IPS-NIHi7 (cell line): ENCODE measurements around the gene OR2A7.
A peak's percentile ranks its signal among the peaks of the same experiment; 100 is the strongest.
"Not testable (repeated sequence)": the region's sequence is repeated elsewhere in the genome, so short reads cannot be mapped to it uniquely, and the experiment has no call there.

Source experiments
- DNase-seq: peaks from one replicate; pipeline ENCODE4 v3.0.0; 2012; ENCODE audit warnings: mixed read lengths; ENCODE audit errors: extremely low spot score

The OR2A7 gene, protein sequence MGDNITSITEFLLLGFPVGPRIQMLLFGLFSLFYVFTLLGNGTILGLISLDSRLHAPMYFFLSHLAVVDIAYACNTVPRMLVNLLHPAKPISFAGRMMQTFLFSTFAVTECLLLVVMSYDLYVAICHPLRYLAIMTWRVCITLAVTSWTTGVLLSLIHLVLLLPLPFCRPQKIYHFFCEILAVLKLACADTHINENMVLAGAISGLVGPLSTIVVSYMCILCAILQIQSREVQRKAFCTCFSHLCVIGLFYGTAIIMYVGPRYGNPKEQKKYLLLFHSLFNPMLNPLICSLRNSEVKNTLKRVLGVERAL

DNA sequence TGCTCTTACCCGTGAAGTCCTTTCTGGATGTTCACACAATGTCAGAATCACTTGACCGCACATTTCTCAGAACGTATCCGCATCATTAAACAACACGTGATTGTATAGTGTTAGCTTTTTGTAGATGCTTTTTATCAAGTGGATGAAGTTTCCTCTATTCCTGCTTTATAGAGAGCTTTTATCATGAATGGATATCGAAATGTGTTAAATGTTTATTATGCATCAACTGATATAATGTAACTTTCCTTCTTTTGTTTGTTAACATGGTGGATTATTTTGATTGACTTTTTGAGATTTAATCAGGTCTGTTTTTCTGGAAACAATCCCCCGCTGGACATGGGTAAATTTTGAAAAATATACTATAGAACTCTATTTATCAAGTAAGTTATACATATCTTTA lies at the start of gene OR2A7:
Gene OR2A7 (minus strand): TSS at position 101 of the 400 bp plus-strand sequence. CDS start 5,164 bp downstream, outside the sequence.
- not testable (repeated sequence) for DNase-seq

DNA sequence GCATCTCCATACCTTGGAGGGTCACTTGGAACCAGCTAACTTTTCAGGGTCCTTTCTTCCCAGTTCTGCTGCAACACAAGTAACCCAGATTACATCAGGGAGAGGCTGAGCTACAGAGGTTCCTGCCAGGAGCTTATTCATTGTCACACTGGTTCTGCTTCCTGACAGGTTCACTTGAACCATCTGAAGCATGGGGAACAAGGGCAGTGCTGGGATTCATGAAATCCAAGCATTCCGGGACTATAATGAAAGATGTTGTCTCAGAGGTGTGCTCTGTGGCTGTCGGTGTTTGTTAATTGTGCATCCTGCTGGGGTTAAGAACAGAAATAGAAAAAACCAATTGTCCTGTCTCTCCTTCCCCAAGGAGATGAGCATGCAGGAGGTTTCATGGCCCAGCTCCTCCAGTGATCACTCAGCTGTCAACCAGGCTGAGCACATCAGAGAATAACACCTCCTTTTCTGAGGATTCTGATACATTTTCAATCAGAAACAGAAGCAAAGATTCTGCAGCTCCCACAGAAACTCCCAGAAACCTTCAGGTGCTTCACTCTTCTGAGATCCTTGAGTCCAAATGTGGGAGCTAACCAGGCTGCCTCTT lies 47.4 kb upstream of the OR2A7 start, which contains the start of gene OR2A1:
Gene OR2A1 (plus strand): TSS at position 548 of the 598 bp plus-strand sequence. CDS start 5,706 bp downstream, outside the sequence.
- not testable (repeated sequence) for DNase-seq

DNA sequence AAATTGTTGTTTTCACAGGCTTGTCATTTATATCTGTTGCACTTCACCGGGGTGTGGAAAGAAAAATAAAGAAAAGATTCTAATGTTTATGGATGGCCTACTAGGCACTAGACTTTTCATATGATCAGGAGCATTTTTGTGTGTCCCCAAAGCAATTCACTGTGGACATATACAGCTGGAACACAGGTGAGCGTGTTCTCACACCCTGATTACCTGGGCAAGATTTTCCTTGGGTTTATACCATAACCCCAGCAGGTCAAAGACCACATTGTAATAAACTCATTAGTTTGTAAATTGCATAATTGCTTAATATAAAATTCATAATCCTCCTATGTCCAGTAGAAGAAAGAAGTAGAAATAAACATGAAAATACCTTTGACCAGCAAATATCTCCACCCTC lies 46.6 kb upstream of the OR2A7 start:
- DNase-seq, result not testable (repeated sequence)

DNA sequence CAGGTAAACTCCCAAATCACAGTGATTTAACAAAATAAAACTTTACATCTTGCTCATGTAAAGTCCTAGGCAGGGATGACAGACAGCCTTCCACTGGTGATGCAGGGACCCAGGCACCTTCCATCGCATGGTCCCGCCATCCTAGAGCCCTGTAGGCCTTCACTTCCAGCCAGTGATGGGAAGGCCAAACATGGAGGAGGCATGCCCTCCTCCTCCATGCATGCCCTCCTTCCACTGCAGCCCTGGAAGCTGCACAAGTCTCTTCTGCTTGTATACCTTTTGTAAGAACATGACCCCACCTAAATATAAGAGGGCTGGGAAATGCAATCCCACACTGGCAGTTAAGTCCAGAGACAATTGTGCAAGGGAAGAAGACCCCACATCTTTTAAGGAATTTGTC lies 45.1 kb upstream of the OR2A7 start:
- DNase-seq, result not testable (repeated sequence)

DNA sequence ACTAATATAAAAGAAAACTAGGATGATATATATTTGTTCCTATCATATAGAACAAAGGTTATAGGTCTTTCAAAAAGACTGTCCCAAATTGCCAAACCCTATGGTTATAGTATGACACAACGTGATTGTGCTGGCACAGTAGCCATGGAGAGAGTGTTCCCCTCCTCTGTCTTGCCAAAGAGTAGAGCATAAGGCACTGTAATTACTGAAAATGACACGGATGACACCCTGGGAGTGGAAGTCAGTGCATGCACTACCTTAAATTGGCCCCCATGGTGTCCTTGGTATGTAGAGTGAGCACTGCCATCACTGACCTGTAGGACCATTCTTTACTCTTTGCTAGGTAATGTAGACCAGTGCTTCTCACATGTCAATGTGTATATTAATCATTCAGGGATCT lies 40.6 kb upstream of the OR2A7 start:
- DNase-seq, result not testable (repeated sequence)

DNA sequence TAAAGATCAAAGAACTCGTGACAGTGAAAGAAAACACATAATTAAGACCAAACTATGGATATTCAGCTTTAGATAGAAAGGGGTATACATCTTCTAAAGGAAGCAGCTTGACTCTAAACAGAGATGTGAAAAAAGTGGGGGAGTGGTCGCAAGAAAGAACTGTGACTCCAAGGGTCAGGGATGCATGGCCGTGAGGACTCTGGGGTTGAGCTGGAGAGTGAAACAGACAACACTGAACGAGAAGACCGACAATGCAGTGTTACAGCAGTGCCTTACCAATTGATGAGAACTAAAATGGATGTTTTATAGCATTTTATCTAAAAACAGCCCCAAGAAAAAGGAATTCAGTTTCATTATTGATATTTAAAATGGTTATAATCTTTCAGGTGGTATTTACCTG lies 39.0 kb upstream of the OR2A7 start:
- not testable (repeated sequence) for DNase-seq

DNA sequence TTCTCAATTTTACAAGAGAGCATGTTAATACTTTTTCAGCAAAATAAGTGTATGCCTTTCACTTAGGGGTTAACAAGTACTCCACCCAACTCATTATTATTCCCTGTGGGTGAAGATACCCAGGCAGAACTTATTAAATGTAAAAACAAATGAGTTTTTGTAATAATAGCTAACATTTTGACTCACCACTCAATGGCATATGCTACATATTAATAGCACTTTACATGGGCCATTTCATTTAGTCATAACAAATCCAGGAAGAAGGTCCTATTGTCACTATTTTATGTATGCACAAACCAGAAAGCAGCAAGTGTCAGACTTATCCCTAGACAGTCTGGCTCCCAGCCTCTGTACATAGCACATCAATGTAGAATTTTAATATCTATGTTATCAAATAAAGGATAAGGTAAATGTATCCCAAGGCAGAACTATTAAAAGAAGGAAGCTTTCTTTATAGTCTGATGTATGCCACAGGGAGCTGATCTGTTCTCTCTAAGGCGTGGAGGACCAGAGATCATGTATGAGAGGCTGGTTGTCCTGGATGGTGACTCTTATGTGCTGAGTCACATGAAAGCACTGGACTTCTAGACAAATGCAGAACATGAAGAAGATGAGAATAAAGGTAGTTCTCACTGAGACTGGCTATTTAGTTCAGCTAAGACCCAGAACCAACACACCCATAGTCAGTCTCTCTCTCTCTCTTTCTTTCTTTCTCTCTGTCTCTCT lies 38.1 kb upstream of the OR2A7 start:
- DNase-seq, result not testable (repeated sequence)

DNA sequence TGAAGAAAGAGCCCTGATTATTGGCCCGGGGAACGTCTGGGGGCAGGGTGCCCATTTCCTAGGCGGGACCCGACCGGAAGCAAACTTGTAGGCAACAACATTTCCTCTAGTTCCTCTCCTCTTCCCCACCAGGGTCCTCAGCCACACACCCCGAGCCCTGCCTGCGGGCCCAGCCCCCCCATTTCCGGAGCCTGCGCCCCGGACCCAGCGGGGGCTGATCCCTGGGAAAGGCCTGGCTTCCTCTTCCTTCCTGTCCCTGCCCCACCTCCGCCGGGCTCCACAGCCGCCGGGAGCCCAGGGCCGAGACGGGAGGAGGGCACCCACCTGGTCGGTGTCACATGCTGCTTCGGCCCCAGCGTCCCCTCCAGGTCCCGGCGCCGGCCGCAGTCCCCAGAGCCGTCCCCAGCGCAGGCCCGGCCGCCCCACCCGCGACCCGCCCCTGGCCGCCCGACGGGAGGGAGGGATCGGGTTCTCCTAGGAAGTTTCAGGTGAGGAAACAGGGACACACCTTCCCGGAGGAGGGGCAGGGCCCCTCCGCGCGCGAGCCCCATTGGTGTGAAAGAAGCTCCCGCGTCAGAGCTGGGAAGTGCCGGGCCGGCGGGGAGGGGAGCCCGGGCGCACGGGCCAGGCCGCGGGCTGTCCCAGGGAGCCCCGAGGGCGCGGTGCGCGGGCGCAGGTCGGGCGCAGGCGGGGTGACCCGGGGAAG lies 29.4 kb upstream of the OR2A7 start:
- not testable (repeated sequence) for DNase-seq

DNA sequence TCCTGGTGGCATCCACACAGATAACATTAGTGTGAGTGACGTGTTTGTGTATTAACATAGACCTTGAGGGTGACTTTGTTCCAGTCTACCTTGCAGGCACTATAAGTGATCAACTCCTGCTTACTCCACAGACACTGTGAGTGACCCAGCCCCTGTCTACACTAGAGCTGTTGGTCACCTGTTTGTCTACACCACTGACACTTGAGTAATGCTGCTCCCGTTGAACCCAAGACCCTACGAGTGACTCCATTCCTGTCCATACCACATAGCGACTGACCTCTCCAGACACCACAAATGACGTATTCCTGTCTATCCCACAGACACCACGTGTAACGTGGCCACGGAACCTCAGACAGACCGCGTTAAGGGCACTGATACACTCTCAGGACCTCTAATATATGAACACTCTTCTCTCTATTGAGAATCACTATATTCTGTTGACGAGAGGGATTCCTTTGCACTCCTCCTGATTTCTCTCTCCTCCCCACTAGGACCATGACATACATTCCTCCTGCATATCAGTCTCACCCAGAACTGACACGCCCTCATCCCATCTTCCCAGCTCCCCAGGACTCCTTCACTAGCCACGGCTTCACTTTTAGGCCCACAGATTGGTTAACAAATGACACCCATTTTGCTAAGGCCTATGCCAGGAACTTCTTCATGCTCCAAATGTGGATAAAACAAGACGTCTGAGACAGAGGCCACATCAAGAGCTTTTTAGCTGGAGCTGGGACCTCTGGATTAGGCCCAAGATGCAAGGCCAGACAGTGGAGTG lies 28.0 kb upstream of the OR2A7 start:
- DNase-seq, result not testable (repeated sequence)

DNA sequence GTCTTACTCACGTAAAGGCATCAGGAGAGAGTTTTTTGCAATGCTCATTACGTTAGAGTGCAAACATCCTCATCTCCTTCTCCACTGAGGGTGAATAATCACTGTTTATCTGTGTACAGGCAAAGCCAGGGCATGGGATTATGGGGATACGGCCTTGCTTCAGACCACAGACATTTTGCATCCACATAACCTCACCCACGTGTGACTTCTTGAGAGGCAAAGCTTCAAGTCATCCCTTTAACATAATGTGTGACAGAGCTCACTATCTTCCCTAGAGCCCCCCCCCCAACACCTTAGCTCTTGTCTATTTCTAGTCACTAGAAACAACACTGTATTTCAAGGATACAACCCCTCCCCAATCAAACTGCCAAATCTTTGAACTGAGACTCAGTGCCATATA lies 27.0 kb upstream of the OR2A7 start:
- DNase-seq, result not testable (repeated sequence)

DNA sequence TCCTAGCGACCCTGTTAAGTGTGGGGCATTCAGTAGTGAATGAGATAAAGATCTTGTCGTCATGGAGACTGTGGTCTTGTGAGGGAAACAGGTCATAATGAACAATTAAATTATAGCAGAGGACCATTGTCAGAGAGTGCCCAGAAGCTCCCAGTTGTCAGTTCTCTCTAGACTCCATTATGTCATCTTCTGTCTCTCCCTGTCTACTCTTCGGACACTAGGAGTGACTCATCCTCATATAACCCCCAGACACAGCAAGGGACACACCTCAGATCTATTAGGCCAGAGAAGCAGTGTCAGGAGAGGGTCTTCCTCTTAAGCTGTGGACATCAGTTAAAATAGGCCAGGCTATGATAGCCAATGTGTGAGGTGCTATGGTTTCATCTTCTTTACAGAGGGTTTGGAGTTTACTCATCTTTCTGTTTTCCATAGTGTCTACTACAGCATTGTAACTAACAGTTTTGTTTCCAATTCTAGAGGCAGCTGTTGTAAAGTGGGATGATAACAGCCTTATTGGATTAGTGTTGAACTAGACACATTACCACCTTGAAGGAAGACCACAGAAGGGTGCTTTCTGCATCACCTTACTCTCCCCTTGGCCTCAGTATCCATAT lies 22.7 kb upstream of the OR2A7 start:
- DNase-seq, result not testable (repeated sequence)

DNA sequence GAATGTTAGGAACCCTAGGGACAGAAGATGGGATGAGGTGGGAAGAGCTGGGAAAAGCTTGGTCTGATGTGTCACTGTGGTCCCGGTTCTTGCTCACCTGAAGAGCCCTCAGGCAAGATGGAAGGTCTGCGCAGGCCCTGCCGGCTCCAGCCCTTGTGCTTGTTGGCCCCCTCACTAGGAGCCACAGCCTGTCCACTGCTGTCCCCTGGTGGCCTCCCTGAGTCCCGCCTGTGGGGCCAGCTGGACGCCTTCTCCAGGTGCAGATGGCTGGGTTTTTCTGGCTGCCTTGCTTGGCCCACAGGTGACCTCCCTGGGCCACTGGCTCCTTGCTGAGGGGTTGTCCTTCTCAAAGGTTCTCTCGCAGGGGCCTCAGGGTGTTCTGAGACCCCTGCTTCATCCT lies 19.1 kb upstream of the OR2A7 start:
- not testable (repeated sequence) for DNase-seq

DNA sequence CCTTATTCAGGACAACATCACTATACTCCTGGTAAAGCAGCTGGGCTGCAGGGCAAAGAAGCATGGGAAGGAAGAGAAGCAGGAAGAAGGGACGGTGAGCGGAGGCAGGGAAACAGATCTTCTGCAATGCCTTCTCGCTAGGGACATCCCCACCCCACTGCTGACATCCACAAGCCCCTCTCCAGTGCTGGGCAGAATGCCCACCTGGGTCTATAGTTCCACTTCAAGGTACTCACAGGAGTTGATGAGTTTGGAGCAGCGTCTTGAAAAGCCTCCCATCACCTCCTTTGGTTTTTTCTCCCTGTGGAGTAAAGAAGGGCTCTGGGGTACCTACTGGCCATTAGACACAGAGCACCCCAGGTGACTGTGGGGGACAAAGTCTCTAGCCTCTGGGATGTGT lies 17.9 kb upstream of the OR2A7 start:
- not testable (repeated sequence) for DNase-seq

DNA sequence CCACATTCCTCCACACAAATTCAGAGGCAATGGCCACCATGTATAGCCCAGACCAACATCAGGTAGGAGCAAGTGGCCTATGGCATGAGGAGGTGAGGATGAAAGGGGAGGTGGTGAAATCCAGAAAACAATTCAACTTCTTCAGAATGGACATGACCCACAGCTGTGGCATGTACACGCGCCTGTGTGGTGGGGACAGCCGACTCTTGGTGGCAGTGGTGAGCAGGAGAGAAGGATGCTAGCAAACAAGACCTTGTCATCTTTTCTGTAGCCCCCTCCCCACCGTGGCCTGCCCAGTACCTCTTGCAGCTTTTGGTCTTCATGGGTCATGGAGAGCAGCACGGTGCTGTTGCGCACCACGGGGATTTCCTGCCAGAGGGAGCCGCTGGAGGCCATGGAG lies 17.4 kb upstream of the OR2A7 start:
- not testable (repeated sequence) for DNase-seq

DNA sequence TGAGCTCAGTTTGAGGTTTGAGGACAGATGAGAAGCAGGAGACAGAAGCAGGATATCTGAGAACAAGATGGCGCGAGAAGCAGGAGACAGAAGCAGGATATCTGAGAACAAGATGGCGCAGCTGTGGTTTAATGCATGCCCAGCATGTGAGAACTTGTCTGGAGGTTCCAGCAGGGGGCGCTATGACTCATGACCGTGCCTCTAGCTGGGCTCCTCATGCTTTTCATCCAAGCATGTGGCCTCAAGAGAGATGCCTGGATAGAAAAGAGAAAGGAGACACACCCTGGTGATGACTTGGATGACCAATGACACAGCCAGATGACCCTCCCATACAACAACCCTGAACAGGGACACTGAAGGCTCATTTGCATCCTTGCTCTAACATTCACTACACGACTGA lies 15.4 kb upstream of the OR2A7 start:
- DNase-seq, result not testable (repeated sequence)

DNA sequence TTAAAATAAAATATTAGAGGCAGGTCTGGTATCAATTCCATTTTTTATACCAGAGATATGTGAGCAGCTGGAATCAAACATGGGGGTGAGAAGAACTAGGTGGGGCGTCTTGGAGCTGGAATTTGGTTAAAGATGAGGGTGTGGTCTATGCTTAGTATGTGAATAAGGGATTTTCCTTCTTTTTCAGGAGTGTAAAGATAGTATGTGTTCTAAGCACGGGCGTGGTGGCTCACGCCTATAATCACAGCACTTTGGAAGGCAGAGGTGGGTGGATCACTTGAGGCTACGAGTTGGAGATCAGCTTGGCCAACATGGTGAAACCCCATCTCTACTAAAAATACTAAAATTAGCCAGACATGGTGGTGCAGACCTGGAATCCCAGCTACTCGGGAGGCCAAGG lies 10.7 kb upstream of the OR2A7 start:
- not testable (repeated sequence) for DNase-seq

DNA sequence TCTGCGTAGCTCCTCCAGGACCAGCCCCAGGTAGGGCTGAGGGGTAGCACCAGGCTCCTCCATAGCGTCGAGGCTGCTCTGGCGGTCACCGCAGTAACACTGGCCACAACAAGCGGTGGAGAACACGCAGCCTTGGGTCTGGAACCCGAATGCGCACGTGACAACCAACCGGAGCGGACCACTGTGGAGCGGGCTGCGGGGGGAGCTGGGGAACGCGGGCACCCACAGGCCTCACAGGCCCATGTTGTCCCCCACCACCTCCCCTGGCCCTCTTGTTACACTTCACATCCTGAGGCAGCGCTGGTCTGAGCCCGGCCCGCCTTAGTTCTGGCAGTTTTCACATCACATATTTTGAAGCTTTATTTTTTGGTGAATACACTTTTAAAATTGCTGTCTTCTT lies 4.6 kb upstream of the OR2A7 start, which contains the start of gene CTAGE8:
Gene CTAGE8 (minus strand): TSS at position 101 of the 400 bp plus-strand sequence. CDS start 38 bp downstream, at position 63.
- not testable (repeated sequence) for DNase-seq

DNA sequence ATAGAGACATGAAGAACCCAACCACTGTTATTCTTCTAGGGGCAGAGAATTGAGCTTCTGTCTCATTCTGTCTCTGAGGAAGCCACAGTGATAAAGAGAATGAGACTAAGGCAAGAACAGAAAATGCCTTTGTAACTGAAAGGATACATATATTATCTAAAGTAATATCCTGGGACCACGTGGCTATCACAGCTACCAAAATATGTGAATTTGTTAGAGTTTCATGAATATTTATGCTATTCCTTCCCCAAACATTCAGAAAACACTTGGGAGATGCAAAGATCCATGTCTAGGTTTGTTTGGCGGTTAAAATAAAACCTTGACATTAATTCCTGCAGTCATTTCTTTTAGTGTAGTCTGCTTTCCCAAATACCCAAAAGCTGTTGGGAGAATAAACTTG lies 2.5 kb downstream of the OR2A7 start:
- not testable (repeated sequence) for DNase-seq

DNA sequence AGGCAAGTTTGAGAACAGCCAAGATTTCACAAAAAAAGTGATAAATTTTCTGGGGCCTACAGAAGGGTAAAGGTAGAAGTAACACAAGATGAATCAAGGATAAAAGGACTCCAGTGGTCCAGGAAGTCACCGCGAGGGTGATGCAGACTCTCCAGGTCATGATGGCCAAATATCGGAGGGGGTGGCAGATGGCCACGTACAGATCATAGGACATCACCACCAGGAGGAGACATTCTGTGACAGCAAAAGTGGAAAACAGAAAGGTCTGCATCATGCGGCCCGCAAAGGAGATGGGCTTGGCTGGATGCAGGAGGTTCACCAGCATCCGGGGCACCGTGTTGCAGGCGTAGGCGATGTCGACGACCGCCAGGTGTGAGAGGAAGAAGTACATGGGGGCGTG lies 5.5 kb downstream of the OR2A7 start:
- not testable (repeated sequence) for DNase-seq

DNA sequence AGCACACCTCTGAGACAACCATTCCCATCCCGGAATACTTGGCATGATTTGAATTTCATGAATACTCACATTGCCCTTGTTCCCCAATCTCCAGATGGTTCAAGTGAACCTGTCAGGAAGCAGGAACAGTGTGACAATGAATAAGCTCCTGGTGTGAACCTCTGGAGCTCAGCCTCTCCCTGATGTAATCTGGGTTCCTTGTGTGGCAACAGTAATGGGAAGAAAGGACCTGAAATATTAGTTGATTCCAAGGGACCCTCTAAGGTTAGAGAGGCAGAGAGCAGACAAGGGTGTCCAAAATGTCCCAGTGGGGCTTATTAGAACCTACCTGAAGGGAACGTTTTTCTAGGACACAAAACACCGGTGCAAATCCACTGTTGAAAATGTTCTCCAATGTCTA lies 8.5 kb downstream of the OR2A7 start:
- DNase-seq, result peak; percentile 20
